Measurements from ENCODE around the gene SMG6.

DNA sequence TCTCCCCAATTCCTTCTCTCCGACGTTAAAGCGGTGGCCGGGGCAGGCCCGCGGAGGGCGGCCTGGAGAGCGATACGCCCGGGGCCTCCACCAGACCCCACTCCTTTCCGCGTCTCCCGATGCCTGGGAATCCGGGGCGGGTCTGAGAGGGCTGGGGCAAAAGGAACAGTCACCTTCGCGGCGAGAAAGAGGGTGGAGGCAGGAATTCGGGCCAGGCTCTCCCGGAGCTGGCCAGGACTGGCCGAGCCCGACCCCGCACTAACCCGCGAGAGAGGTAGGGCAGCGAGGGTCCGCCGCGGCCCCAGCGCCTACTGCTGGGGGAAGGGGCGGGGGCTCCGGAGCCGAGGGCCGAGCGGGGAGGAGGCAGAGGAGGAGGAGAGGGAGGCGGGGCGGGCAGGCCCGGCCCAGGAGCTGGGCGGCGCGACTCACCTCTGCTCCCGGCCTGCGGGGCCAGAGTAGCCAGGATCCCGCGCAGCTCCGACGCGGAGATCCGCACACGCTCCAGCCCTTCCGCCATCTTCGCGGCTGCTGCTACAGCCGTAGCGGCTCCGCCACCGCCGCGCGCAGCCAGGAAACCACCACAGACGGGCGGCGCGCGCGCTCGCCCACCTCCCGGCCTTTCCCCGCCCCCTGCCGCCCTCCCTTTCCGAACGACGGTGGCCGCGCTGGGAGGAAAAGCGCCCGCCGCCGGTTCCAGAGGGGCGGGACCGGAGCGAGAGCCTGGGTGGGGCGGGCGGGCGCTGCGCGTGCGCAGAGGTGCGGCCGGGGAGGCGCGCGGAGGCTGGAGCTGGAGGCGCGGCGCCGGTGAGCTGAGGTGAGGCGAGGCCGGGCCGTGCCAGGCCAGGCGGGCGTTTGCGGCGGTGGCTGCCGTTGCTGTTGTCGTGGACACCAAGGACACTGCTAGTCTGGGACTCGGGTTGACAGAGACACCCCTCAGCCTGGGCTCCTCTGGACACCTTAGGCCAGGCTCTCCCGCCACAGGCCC lies at the start of gene SMG6, which contains the start of gene SRR:
- TF ChIP-seq, protein P1, sequence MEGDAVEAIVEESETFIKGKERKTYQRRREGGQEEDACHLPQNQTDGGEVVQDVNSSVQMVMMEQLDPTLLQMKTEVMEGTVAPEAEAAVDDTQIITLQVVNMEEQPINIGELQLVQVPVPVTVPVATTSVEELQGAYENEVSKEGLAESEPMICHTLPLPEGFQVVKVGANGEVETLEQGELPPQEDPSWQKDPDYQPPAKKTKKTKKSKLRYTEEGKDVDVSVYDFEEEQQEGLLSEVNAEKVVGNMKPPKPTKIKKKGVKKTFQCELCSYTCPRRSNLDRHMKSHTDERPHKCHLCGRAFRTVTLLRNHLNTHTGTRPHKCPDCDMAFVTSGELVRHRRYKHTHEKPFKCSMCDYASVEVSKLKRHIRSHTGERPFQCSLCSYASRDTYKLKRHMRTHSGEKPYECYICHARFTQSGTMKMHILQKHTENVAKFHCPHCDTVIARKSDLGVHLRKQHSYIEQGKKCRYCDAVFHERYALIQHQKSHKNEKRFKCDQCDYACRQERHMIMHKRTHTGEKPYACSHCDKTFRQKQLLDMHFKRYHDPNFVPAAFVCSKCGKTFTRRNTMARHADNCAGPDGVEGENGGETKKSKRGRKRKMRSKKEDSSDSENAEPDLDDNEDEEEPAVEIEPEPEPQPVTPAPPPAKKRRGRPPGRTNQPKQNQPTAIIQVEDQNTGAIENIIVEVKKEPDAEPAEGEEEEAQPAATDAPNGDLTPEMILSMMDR (IDR thresholded peaks at IDR 0.05; ENCODE audit: poor library complexity) = no peak
- TF ChIP-seq EZH2 (IDR thresholded peaks at IDR 0.05; ENCODE audit: borderline replicate concordance) = no peak

All from hepatocyte (in vitro differentiated cells).